GM12891 (cell line): Measurements from ENCODE around the gene RASGRP3.
A peak's percentile ranks its signal among the peaks of the same experiment; 100 is the strongest.

Source experiments
- DNase-seq: peaks from one replicate; pipeline ENCODE4 v3.0.0; 2011; ENCODE audit warnings: low spot score; ENCODE audit not compliant: insufficient read length
- FAIRE-seq: peaks from 2 replicates; lab custom pipeline; 2011; peaks lifted over from hg19 to GRCh38; lab: Jason Lieb, UNC
- PAX5 ChIP-seq: IDR thresholded peaks from 2 replicates; pipeline ENCODE4 v1.6.1; 2011; ENCODE audit warnings: low read length, moderate library complexity, mild to moderate bottlenecking; ENCODE audit not compliant: insufficient read depth, severe bottlenecking
- POLR2A ChIP-seq: IDR thresholded peaks from 2 replicates; pipeline ENCODE4 v1.6.1; 2011; ENCODE audit warnings: low read depth, low read length, control low read depth
- POLR2AphosphoS5 ChIP-seq: IDR thresholded peaks from 2 replicates; pipeline ENCODE4 v1.6.1; 2011; ENCODE audit warnings: low read depth, low read length, control low read depth
- POU2F2 ChIP-seq: IDR thresholded peaks from 2 replicates; pipeline ENCODE4 v1.6.1; 2011; ENCODE audit warnings: low read depth, mild to moderate bottlenecking, control low read depth, low read length, moderate library complexity
- SPI1 ChIP-seq: IDR thresholded peaks from 2 replicates; pipeline ENCODE4 v1.6.1; 2011; ENCODE audit warnings: low read depth, low read length, control low read depth
- TAF1 ChIP-seq: IDR thresholded peaks from 2 replicates; pipeline ENCODE4 v1.6.1; 2011; ENCODE audit warnings: low read depth, low read length, control low read depth

The RASGRP3 gene

GRCh38 chr2:33491441-33492084 is 15.1 kb downstream of the RASGRP3 start:
- TF ChIP-seq SPI1 = no peak
- no peak for TF ChIP-seq POLR2AphosphoS5
- no peak for TF ChIP-seq POU2F2
- no peak for TF ChIP-seq POLR2A
- no peak for TF ChIP-seq TAF1
- TF ChIP-seq PAX5 = no peak
- DNase-seq = no peak
- FAIRE-seq = peak; percentile 76

- DNase-seq (no peak), FAIRE-seq (peak; percentile 80)
- TF ChIP-seq POLR2A (peak; percentile 26; the same call in 1 of the 2 replicates), SPI1 (0 out of 2 replicates have a peak, but pooled peaks have one; percentile 5), POU2F2 (no peak)
Measured at GRCh38 chr2:33492399-33493134, 16.1 kb downstream of the RASGRP3 start.

GRCh38 chr2:33494155-33494779 is 17.8 kb downstream of the RASGRP3 start:
- FAIRE-seq (peak; percentile 75), DNase-seq (no peak)
- peak; percentile 95 for TF ChIP-seq SPI1
- 0 out of 2 replicates have a peak, but pooled peaks have one; percentile 46 for TF ChIP-seq POLR2A
- TF ChIP-seq POLR2AphosphoS5 = peak; percentile 47; the same call in 1 of the 2 replicates
- no peak for TF ChIP-seq POU2F2
- no peak for TF ChIP-seq PAX5

- TF ChIP-seq TAF1 (peak; percentile 12; the same call in 1 of the 2 replicates), SPI1 (no peak)
- no peak for DNase-seq
- FAIRE-seq = peak; percentile 81
Measured at GRCh38 chr2:33494877-33495641, 18.6 kb downstream of the RASGRP3 start.

GRCh38 chr2:33495683-33496082 is 19.2 kb downstream of the RASGRP3 start:
- DNase-seq (no peak), FAIRE-seq (no peak)
- TF ChIP-seq TAF1 (peak; percentile 0; the same call in 1 of the 2 replicates), PAX5 (no peak), SPI1 (peak; percentile 70), POLR2AphosphoS5 (no peak), POLR2A (no peak)

GRCh38 chr2:33496150-33496549 is 19.7 kb downstream of the RASGRP3 start:
- FAIRE-seq = no peak
- no peak for DNase-seq
- TF ChIP-seq SPI1 (no peak), PAX5 (no peak), POU2F2 (no peak), POLR2AphosphoS5 (no peak), TAF1 (no peak), POLR2A (no peak)

- TF ChIP-seq POU2F2 (no peak), POLR2AphosphoS5 (no peak), SPI1 (no peak), PAX5 (no peak), TAF1 (no peak), POLR2A (no peak)
- DNase-seq (no peak), FAIRE-seq (no peak)
Measured at GRCh38 chr2:33496726-33497125, 20.3 kb downstream of the RASGRP3 start.

GRCh38 chr2:33497221-33497650 is 20.8 kb downstream of the RASGRP3 start:
- FAIRE-seq (peak; percentile 84), DNase-seq (no peak)
- peak; percentile 14; the same call in 1 of the 2 replicates for TF ChIP-seq SPI1
- TF ChIP-seq POU2F2 = no peak
- peak; percentile 28; the same call in 1 of the 2 replicates for TF ChIP-seq POLR2A

GRCh38 chr2:33498291-33498956 is 22.0 kb downstream of the RASGRP3 start:
- TF ChIP-seq SPI1 (no peak), POLR2AphosphoS5 (peak; percentile 57; the same call in 1 of the 2 replicates), PAX5 (no peak), POU2F2 (no peak), POLR2A (peak; percentile 22; the same call in 1 of the 2 replicates), TAF1 (peak; percentile 17; the same call in 1 of the 2 replicates)
- FAIRE-seq = peak; percentile 85
- no peak for DNase-seq

GRCh38 chr2:33500177-33500576 is 23.7 kb downstream of the RASGRP3 start:
- DNase-seq = no peak
- TF ChIP-seq POU2F2 = no peak
- TF ChIP-seq SPI1 = peak; percentile 70
- no peak for TF ChIP-seq PAX5

More at GRCh38 chr2:33500177-33500576, 23.7 kb downstream of the RASGRP3 start:
- FAIRE-seq = no peak
